H9 (cell line): ENCODE measurements around the gene GALNS. TPM values are rescaled to one million over a fixed set of nuclear protein-coding genes. Genes with fewer than 3 reads are reported as not detected.

Source experiments
- DNase-seq: peaks from one replicate; pipeline ENCODE4 v3.0.0-alpha.2; 2017
- H2AFZ ChIP-seq: one replicate; pipeline ENCODE4 v1.6.1; 2013; ENCODE audit warnings: mild to moderate bottlenecking, low read length, control low read depth, moderate library complexity
- H2AK5ac ChIP-seq: 2 replicates; pipeline ENCODE4 v1.6.1; 2013; ENCODE audit warnings: low read length, control low read depth, mixed read lengths; ENCODE audit not compliant: insufficient read length
- H2BK120ac ChIP-seq: one replicate; pipeline ENCODE4 v1.6.1; 2013; ENCODE audit warnings: low read depth, mild to moderate bottlenecking, low read length, control low read depth, inconsistent platforms; ENCODE audit not compliant: poor library complexity, severe bottlenecking
- H2BK12ac ChIP-seq: 2 replicates; pipeline ENCODE4 v1.6.1; 2013; ENCODE audit warnings: low read length, control low read depth, mixed read lengths, low read depth; ENCODE audit not compliant: insufficient read length
- H2BK15ac ChIP-seq: 2 replicates; pipeline ENCODE4 v1.6.1; 2013; ENCODE audit warnings: low read depth, low read length, control low read depth
- H2BK20ac ChIP-seq: one replicate; pipeline ENCODE4 v1.6.1; 2013; ENCODE audit warnings: low read depth, mild to moderate bottlenecking, low read length, control low read depth, inconsistent platforms; ENCODE audit not compliant: poor library complexity, severe bottlenecking
- H2BK5ac ChIP-seq: 2 replicates; pipeline ENCODE4 v1.6.1; 2013; ENCODE audit warnings: low read length, control low read depth, mixed read lengths; ENCODE audit not compliant: insufficient read length
- H3K14ac ChIP-seq: 2 replicates; pipeline ENCODE4 v1.6.1; 2013; ENCODE audit warnings: low read length, control low read depth; ENCODE audit not compliant: insufficient read depth
- H3K18ac ChIP-seq: 2 replicates; pipeline ENCODE4 v1.6.1; 2013; ENCODE audit warnings: low read depth, mild to moderate bottlenecking, mixed read lengths, low read length, control low read depth; ENCODE audit not compliant: insufficient read length
- H3K23ac ChIP-seq: 2 replicates; pipeline ENCODE4 v1.6.1; 2013; ENCODE audit warnings: low read length, control low read depth, mixed read lengths, low read depth; ENCODE audit not compliant: insufficient read length
- H3K23me2 ChIP-seq: 2 replicates; pipeline ENCODE4 v1.6.1; 2013; ENCODE audit warnings: low read depth, mild to moderate bottlenecking, mixed read lengths, low read length, control low read depth; ENCODE audit not compliant: insufficient read length, poor library complexity, severe bottlenecking
- H3K27ac ChIP-seq: 2 replicates; pipeline ENCODE4 v1.5.1; 2013; ENCODE audit warnings: low read length, control low read depth, mixed read lengths, low read depth; ENCODE audit not compliant: insufficient read length
- H3K27me3 ChIP-seq: 2 replicates; pipeline ENCODE4 v1.6.1; 2013; ENCODE audit warnings: low read length, control low read depth, inconsistent platforms; ENCODE audit not compliant: insufficient read depth
- H3K4ac ChIP-seq: 2 replicates; pipeline ENCODE4 v1.6.1; 2013; ENCODE audit warnings: low read depth, mild to moderate bottlenecking, control low read depth, inconsistent platforms, low read length, moderate library complexity
- H3K4me1 ChIP-seq: 2 replicates; pipeline ENCODE4 v1.6.1; 2013; ENCODE audit warnings: low read length, control low read depth, inconsistent platforms; ENCODE audit not compliant: insufficient read depth
- H3K4me2 ChIP-seq: 2 replicates; pipeline ENCODE4 v1.6.1; 2013; ENCODE audit warnings: low read length, control low read depth, mixed read lengths; ENCODE audit not compliant: insufficient read length, insufficient read depth
- H3K56ac ChIP-seq: 2 replicates; pipeline ENCODE4 v1.6.1; 2013; ENCODE audit warnings: low read depth, mild to moderate bottlenecking, mixed read lengths, low read length, control low read depth; ENCODE audit not compliant: insufficient read length
- H3K79me1 ChIP-seq: 2 replicates; pipeline ENCODE4 v1.6.1; 2013; ENCODE audit warnings: low read depth, mild to moderate bottlenecking, moderate library complexity, low read length, control low read depth, inconsistent platforms; ENCODE audit not compliant: insufficient read depth, poor library complexity, severe bottlenecking
- H3K79me2 ChIP-seq: 2 replicates; pipeline ENCODE4 v1.6.1; 2013; ENCODE audit warnings: low read length, control low read depth, inconsistent platforms; ENCODE audit not compliant: insufficient read depth
- H3K9ac ChIP-seq: 2 replicates; pipeline ENCODE4 v1.6.1; 2013; ENCODE audit warnings: low read length, control low read depth, mixed read lengths; ENCODE audit not compliant: insufficient read length; ENCODE audit errors: extremely low read depth
- H3K9me3 ChIP-seq: one replicate; pipeline ENCODE4 v1.6.1; 2013; ENCODE audit warnings: low read depth, low read length, inconsistent platforms; ENCODE audit not compliant: control insufficient read depth
- H3T11ph ChIP-seq: one replicate; pipeline ENCODE4 v1.6.1; 2013; ENCODE audit warnings: mild to moderate bottlenecking, low read length, control low read depth, inconsistent platforms
- H4K20me1 ChIP-seq: one replicate; pipeline ENCODE4 v1.6.1; 2013; ENCODE audit not compliant: control insufficient read depth, insufficient read length, insufficient read depth
- H4K5ac ChIP-seq: 2 replicates; pipeline ENCODE4 v1.6.1; 2013; ENCODE audit warnings: low read depth, mild to moderate bottlenecking, mixed read lengths, low read length, control low read depth; ENCODE audit not compliant: insufficient read length
- H4K8ac ChIP-seq: replicated peaks from 2 replicates; pipeline ENCODE4 v1.6.1; 2013; ENCODE audit warnings: low read length, control low read depth, mixed read lengths, low read depth; ENCODE audit not compliant: insufficient read length
- H4K91ac ChIP-seq: 2 replicates; pipeline ENCODE4 v1.6.1; 2013; ENCODE audit warnings: low read depth, mild to moderate bottlenecking, moderate library complexity, mixed read lengths, low read length, control low read depth; ENCODE audit not compliant: insufficient read length
- H3K27ac Mint-ChIP-seq, 3 experiments: 2 replicates in 2 of 3; 3 replicates in 1 of 3; pipeline ENCODE4 v1.8.0; 2020 to 2021; ENCODE audit warnings: mixed read lengths in 3 of 3, mild to moderate bottlenecking in 1 of 3, moderate library complexity in 1 of 3
- H3K27me3 Mint-ChIP-seq: 2 replicates; pipeline ENCODE4 v1.8.0; 2021; ENCODE audit warnings: low read depth, mild to moderate bottlenecking, moderate library complexity, mixed read lengths
- H3K36me3 Mint-ChIP-seq, 3 experiments: 2 replicates in 2 of 3; 3 replicates in 1 of 3; pipeline ENCODE4 v1.8.0; 2020 to 2021; ENCODE audit warnings: low read depth in 3 of 3, mixed read lengths in 3 of 3; ENCODE audit not compliant: insufficient read depth in 1 of 3
- H3K4me1 Mint-ChIP-seq, 2 experiments: 2 replicates each; pipeline ENCODE4 v1.8.0; 2020; ENCODE audit warnings: mixed read lengths in 2 of 2
- H3K4me3 Mint-ChIP-seq, 2 experiments: 2 replicates in 1 of 2; 3 replicates in 1 of 2; pipeline ENCODE4 v1.8.0; 2020 to 2021; ENCODE audit warnings: mild to moderate bottlenecking in 2 of 2, mixed read lengths in 2 of 2, moderate library complexity in 1 of 2
- H3K9me3 Mint-ChIP-seq, 2 experiments: 2 replicates in 1 of 2; 3 replicates in 1 of 2; pipeline ENCODE4 v1.8.0; 2020; ENCODE audit warnings: mild to moderate bottlenecking in 2 of 2, mixed read lengths in 2 of 2, moderate library complexity in 1 of 2
- WGBS: extraction: QIAGEN DNeasy Blood & Tissue Kit; methylation state at CpG from one replicate; pipeline ENCODE4 v1.1.7; 2013; ENCODE audit warnings: missing lambda C conversion rate, low lambda C conversion rate, mixed read lengths; ENCODE audit not compliant: insufficient read length; ENCODE audit errors: extremely low coverage; 5-methylcytosine and 5-hydroxymethylcytosine counted together
- total RNA-seq: library from RNA; stranded (reverse); gene quantifications from 2 replicates; pipeline ENCODE4 v1.2.1, GENCODE V29; 2021
- TF ChIP-seq, protein P1 (sequence below): fragments of 200-600 bp; sonication (generic); conservative IDR thresholded peaks from 3 replicates; pipeline ENCODE4 v1.8.0; 2021; ENCODE audit warnings: antibody characterized with exemption, mild to moderate bottlenecking

GALNS gene
- total RNA-seq, 1 experiment from 2014 or later = 20.3 TPM

- no peak overlapping the region for H2BK20ac ChIP-seq
- no peak overlapping the region for H2BK15ac ChIP-seq
- H3K27me3 ChIP-seq = no peaks in the 10 kb centered on the region
- WGBS = no CpG with 5 or more reads among the region's 14 CpGs
- no peak overlapping the region for H3K56ac ChIP-seq
- no peak overlapping the region for H2AK5ac ChIP-seq
- no peak overlapping the region for H2BK12ac ChIP-seq
- H2AFZ ChIP-seq = no peak overlapping the region
- no peaks in the 10 kb centered on the region for H3K9me3 ChIP-seq
- Mint-ChIP-seq H3K36me3 (peaks cover 0 to 6% (median 3%) of the 10 kb centered on the region in 3 experiments; a peak in 3 of 7 replicates), H3K27ac (no peak overlapping the region), H3K4me3 (peak overlapping the region in 1 of 2 experiments; percentile 14; a peak in 2 of 5 replicates), H3K9me3 (no peaks in the 10 kb centered on the region), H3K27me3 (no peaks in the 10 kb centered on the region), H3K4me1 (no peaks in the 10 kb centered on the region)
- no peak overlapping the region for H3K18ac ChIP-seq
- DNase-seq = no peak
- TF ChIP-seq, protein P1, sequence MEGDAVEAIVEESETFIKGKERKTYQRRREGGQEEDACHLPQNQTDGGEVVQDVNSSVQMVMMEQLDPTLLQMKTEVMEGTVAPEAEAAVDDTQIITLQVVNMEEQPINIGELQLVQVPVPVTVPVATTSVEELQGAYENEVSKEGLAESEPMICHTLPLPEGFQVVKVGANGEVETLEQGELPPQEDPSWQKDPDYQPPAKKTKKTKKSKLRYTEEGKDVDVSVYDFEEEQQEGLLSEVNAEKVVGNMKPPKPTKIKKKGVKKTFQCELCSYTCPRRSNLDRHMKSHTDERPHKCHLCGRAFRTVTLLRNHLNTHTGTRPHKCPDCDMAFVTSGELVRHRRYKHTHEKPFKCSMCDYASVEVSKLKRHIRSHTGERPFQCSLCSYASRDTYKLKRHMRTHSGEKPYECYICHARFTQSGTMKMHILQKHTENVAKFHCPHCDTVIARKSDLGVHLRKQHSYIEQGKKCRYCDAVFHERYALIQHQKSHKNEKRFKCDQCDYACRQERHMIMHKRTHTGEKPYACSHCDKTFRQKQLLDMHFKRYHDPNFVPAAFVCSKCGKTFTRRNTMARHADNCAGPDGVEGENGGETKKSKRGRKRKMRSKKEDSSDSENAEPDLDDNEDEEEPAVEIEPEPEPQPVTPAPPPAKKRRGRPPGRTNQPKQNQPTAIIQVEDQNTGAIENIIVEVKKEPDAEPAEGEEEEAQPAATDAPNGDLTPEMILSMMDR = no peak
- H3K23me2 ChIP-seq = no peaks in the 10 kb centered on the region
- H2BK5ac ChIP-seq = no peak overlapping the region
- no peak overlapping the region for H4K91ac ChIP-seq
- no peaks in the 10 kb centered on the region for H3K4me1 ChIP-seq
- H3K23ac ChIP-seq = no peak overlapping the region
- no peak overlapping the region for H3K9ac ChIP-seq
- no peaks in the 10 kb centered on the region for H4K20me1 ChIP-seq
- H3K79me1 ChIP-seq = no peaks in the 10 kb centered on the region
- no peak overlapping the region for H2BK120ac ChIP-seq
- no peak overlapping the region for H4K8ac ChIP-seq
- H3T11ph ChIP-seq = no peak overlapping the region
- no peak overlapping the region for H3K14ac ChIP-seq
- no peak overlapping the region for H3K4me2 ChIP-seq
- no peaks in the 10 kb centered on the region for H3K79me2 ChIP-seq
- no peak overlapping the region for H3K27ac ChIP-seq
- no peak overlapping the region for H3K4ac ChIP-seq
- no peak overlapping the region for H4K5ac ChIP-seq
Measured at GRCh38 chr16:88830783-88831182, 26.0 kb downstream of the GALNS start.
